NCI-H748 treated with DMSO at 0.1 percent for 48 hours (cell line): ENCODE results near the gene PHYH.
"Not testable (repeated sequence)": the region's sequence is repeated elsewhere in the genome, so short reads cannot be mapped to it uniquely, and the experiment has no call there.

Source experiments
- DNase-seq: peaks from one replicate; lab custom pipeline; 2025; lab: John Stamatoyannopoulos, UW

PHYH gene

DNA sequence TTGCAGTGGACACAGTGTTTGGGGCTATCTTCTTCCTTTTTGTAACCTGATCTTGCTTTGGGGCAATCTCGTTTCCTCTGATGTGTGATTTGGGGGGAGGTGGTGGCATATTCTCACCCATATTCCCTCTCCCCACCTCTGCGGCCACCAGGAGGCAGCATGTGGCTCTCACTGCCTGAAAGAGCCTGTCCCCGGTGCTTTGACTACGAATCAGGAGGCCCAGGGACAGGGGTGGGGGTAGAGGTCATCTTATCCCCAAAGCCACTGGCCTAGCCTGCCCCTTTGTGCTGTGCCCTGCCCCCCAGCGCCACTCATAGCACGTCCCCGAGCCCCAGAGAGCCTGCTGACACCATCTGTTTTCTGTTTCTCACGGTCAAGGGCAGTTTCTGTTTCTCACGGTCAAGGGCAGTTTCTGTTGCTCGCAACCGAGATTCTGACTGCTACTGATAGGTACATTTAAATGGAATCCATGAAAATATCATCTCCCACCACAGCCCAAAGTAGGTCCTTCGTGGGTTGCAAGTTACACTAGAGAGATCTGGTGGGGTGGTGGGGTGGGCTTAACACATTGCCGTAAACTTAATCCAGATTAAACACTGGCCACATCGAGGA, 28.2 kb downstream of the PHYH start:
- DNase-seq: no peak

DNA sequence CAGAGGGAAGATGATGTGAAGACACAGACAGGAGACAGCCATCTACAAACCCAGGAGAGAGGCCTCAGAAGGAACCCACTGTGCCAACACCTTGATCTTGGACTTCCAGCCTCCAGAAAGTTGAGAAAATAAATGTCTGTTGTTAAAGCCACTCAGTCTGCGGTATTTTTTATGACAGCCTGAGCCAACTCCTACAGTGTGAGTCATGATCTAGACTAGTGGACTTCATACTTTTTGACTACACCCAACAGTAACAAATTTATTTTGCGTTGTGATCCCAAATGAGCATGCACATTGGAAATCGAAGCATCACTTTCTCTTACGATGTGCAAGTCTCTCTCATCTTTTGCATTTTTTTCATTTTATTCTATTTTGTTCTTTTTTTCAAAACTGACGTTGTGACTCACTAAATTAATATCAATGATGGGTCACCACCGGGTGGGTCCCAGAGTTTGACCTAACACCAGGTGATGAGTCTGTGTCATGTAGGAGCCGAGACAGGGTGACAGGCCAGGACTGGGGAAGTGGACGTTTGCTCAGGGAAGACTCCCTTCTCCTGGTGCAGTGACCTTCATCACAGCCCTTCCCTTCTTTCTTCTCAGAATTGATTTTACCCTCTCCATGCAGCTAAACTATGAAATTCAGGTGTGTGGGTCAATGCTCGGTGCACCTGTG, 28.9 kb downstream of the PHYH start:
- no peak for DNase-seq

DNA sequence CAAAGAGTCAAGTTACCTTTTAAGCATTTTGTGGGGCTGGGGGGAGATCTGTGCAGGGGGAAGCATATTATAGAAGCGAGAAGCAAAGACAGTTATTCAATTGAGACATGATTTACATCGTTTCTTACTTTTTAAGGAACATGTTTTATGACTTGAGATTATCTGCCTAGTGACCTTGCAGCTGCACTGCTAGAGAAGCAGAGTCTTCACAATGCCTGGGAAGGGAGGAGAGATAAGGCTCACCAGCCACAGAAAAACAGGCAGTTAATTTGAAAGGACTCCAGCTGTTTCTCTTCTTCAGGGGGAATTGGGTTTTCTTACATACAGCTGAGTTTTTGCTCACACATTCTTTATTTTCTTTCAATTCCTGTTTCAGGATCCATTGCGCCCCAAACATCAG, 31.0 kb downstream of the PHYH start:
- no peak for DNase-seq

DNA sequence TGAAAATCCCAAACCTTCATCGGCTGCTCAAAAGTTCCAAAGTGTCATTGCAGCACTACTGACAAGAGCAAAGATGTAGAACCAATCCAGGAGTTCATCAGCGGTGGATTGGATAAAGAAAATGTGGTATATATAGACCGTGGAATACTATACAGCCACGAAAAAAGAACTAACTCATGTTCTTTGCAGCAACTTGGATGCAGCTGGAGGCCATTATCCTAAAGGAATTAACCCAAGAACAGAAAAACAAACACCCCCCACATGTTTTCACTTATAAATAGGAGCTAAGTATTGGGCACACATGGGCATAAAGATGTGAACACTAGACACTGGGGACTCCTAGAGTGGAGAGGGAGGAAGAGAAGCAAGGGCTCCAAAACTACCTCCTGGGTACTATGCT, 31.6 kb downstream of the PHYH start:
- DNase-seq: no peak

DNA sequence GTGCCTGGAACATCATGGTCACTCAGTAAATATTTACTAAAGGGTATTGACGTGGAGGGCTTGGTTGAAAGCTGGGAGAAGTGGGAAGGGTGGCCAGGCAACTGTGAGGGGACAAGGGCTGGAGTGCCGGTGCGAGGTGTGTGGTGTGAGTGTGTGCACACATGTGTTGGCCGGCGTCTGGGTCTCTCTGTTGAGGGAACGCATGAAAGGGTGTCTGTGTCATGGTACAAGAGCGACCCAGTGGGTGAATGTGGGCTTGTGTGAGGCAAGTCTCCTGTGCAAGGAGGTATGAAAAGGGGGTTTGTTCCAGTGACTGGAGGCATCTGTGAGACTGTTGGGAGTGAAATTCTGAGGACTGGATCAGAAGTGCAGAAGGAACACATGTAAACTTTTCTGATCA, 36.3 kb downstream of the PHYH start:
- DNase-seq: no peak

DNA sequence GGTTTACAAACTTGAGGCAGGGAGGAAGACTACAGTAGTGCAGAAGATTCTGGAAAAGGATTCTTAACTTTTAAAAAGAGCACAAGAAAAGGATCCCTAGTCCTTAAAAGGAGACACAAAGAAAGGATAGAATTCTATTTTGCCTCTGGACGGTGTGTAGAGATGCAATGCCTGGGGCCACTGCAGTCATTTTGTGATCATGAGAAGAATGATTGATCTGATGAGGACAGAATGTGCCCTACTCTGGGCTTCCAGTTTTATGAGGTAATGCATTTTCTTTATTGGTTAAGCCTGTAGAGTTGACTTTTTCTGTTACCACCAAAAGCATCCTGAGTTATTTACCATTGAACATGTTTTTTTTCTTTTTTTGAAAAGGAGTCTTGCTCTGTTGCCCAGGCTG, 37.4 kb downstream of the PHYH start:
- no peak for DNase-seq

DNA sequence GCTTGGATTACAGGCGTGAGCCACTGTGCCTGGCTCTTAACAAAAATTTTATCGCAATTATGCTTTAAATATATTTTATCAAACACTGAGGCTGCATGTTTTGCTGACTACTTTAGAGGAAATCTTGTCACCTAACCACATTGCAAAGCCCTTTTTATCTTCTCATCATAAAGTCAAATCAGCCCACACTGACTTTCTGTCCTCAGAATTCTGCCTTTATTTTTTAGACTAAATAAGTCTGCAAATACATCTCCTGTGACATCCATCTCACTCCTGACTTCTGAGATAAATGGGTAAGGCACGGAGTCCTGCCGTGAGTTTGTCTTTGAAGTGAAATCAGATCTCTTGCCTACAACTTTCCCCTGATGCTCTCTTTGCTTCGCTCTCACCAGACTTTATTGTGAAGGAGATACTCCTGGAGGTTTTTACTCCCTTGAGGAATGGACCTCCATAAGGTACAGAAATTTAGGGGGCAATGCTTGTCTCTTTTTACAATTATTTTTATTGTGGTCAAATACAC, 42.2 kb downstream of the PHYH start:
- DNase-seq: no peak

DNA sequence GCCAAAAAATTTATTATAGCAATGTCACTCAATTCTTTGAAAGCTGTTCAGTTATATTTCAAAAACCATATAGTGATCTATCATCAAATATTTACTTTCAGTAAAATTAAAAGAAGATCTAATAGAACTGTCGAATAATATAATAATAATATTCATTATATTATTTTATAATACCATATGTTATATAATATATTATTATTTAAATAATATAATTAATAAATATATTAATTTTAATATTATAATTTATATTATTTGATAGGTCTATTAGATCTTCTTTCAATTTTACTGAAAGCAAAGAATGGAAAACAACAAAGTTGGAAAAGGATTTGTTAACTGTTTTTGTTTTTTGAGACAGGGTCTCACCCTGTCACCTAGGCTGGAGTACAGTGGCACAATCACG, 43.2 kb downstream of the PHYH start:
- no peak for DNase-seq

DNA sequence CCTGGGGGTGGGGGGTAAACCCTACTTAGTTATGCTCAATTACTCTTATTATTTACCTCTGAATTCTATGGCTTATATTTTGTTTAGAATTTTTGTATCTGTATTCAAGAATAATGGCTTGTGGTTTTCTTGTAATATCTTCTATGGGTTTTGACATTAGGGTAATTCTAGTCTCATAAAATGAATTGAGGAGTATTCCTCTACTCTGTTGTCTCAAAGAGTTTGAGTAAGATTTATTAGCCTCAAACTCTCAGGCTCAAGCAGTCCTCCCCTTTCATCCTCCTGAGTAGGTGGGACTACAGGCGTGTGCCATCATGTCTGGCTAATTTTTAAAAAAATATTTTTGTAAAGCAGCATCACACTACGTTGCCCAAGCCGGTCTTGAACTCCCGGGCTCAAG, 46.1 kb downstream of the PHYH start:
- no peak for DNase-seq

DNA sequence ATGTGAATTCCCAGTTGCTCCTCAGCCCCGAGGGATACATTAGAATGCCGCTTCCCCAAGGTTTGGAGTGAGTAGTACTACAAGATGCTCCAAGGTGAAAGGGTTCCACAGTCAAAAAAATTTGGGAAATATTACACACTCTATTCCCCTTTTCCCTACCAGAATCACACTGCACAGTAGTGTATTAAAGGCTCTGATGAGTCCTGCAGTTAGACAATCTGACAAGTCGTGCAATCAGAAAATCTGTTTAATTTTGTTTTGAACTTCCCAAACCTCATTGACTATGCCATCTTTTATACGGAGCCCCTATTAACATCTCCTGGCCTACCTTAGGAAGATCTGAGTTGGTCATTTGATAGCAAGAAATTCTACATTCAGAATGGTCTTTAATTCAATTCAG, 52.1 kb downstream of the PHYH start:
- no peak for DNase-seq

DNA sequence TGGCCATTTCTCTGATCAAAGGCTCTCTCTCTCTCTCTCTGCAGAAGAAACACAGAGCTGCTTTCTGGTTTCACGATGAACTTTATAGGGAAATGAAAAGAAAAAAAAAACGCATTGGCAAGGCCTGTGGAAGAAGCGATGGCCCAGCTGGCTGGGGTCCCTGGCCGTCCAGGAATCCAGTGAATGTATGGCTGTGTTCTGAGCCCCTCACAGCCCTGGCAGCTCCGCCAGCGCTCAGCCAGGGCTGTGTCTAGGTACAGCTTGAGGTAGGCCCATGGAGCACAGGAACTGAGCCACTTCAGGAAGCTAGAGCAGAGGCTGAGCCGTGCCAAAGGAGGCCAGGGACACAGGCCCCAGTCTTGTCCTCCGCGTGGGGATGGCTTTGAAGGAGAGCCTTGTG, 52.6 kb downstream of the PHYH start:
- no peak for DNase-seq

DNA sequence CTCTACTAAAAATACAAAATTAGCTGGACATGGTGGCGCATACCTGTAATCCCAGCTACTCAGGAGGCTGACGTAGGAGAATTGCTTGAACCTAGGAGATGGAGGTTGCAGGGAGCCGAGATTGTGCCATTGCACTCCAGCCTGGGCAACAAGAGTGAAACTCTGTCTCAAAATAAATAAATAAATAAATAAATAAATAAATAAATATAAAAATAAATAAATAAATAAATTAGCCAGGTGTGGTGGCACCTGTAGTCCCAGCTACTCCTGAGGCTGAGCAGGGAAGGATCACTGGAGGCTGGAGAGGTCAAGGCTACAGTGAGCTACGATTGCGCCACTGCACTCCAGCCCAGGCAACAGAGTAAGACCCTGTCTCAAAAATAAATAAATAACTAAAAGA, 57.6 kb downstream of the PHYH start:
- not testable (repeated sequence) for DNase-seq

DNA sequence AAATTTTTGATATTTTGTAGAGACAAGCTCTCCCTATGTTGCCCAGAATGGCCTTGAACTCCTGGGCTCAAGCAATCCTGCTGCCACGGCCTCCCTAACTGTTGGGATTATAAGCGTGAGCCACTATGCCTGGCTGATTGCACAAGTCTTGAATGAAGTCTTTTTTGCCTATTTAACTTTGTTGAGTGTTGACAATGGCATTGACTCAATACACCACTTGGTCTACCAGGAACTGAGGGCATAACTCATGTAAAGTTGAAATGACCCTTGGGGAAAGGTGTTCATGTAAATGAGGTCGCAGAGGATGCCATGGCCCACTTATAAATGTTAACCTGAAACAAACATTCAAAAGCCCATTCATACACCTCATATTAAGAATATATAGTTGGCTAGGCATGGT, 58.3 kb downstream of the PHYH start:
- DNase-seq: no peak

DNA sequence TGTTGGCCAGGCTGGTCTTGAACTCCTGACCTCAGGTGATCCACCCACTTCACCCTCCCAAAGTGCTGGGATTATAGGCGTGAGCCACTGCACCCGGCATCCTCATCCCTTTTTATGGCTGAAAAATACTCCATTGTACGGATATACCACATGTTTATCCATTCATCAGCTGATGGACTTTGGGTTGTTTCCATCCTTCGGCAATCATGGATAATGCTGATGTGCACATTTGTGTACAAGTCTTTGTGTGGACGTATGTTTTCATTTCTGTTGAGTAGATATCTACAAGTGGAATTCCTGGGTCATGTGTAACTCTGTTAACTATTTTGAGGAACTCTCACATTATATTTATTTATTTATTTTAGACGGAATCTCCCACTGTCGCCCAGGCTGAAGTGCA, 59.9 kb downstream of the PHYH start:
- DNase-seq: no peak

DNA sequence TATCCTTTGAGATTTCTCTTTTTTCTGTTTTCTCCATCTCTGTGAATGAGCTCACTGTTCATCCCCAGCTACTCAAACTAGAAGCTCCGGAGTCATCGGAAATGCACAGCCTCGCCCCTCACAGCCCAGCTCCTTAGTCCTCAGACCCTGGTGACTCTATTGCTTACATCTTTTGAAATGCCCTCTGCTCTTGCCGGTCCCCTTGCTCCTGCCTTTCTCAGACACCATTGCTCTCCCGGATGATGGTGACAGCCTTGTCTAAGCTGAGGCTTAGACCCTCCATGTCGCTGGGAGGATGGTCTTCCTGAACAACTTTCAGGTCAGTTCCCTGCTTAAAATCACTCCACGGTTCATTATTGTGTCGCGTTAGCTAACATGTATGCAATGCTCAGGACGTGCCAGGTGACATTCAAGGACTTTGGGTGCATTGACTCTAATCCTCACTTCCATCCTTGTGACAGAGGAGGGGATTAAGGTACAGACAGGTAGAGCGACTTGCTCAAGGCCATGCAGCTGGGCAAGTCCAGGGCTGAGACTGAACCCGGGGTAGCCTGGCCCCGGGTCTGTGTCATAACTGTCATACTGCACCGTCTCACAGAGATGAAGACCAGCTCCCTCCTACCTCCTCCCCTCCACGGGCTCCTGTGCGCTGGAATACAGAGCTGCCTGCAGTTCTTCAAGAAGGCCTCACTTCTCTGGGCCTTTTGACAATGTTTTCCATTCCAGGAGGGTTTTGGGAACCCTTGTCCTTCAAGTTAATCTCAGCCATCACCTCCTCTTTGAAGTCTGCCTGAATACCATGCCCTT, 61.4 kb downstream of the PHYH start:
- DNase-seq: no peak

DNA sequence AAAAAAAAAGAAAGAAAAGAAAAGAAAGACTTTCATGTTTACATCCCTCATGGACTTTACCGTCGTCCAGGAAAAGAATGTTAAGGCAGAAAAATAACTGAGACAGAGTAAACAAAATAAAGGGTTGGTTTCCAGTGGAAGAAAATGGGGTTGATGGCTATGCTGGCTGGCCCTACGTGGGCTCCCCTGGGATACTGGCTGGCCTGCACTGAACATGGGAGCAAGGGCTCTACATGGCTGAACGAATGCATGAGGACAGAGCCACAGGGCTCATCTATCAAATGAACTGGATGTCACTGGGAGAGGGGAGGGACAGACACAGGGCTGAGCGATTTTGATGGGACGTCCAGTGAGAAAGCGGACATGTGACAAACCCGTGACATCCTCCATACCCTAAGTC, 63.2 kb downstream of the PHYH start:
- no peak for DNase-seq

DNA sequence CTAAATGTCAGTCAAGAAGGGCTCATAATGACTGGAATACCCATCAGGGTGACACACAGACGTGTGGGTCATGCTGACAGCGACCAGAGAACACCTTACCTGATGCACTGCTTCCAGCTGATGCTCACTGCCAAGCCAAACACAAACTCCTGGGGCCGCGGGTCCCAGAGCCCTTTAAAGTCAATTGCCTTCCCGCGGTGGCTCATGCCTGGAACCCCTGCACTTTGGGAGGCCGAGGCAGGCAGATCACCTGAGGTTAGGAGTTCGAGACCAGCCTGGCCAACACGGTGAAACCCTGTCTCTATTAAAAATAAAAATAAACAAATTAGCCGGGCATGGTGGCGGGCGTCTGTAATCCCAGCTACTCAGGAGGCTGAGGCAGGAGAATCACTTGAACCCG, 65.1 kb downstream of the PHYH start:
- not testable (repeated sequence) for DNase-seq

DNA sequence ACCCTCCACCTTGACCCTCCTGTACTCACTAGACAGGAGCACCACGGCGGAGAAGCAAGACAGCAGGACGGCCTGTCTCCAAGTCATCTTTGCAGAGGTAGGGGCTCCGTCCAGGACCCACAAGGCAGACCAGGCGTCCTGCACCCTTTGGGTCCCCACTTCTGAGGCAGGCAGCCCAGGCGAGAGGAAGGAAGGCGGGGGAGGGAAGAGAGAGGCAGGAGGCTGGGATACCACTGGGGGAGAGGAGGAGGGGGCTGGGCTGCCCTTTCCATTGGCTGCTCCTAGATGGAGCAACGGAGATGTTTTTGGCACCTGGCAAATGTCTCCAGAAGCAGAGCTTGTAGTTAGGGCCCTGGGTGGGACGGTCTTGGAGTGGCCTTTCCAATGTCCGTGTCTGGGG, 65.7 kb downstream of the PHYH start, which contains the start of gene UCMA:
Gene UCMA, minus strand, starts transcription at position 203 of the 400 bp plus-strand sequence. Its CDS starts 116 bp downstream, at position 87.
- DNase-seq: no peak

DNA sequence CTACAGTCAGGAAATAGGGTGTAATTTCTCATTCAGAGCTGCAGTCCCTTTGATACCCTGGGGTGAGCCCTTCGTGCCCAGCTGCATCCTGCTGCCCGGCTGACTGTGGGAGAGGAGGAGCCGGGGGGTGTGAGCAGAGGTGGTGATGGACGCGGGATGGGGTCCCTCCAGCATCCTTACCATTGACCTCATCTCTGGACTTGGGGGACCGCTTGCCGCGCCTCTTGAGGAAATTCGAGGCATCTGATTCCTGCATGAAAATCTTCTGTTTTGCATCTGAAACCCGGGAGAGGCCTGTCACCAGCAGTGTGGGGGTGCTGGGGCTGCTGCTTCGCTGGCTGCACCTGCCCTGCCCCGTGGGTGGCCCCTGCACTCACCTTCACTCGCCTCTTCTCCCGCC, 66.5 kb downstream of the PHYH start:
- DNase-seq: no peak

DNA sequence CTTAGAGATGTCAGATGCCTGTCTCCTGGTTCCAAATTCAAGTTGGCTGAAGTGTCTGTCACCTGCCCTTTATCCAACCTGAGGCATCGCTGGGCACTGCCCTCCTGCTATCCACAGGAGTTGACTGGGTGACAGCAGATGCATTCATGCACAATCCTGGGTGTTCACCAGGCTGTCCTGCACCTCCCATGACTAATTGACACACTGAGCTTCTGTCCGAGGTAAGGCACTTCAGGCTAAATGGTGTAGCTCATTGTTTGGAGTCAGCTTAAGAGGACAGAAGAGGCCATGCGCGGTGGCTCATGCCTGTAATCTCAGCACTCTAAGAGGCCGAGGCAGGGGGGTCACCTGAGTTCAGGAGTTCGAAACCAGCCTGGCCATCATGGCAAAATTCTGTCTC, 68.1 kb downstream of the PHYH start:
- DNase-seq: no peak

DNA sequence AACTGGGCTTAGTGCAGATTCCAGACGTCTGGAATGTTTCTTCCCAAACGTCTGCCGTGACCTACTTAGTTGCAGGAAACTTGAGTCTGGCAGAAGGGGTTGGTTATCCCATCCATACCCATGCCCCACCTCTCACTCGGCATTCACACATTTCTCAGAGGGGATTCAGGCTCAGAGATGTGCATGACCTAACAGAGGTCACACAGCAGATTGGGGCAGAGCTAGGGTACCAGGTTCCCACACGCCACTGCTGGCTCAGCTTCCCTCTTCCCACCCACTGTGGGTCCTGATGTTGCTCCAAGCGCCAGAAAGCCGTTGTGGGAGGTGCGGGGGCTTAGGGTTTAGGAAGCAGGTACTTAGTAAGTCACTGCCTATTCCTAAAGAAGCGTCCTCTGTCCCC, 68.7 kb downstream of the PHYH start:
- no peak for DNase-seq
